HG03520 (cell line): Measurements from ENCODE around the gene BBX.
A peak's percentile ranks its signal among the peaks of the same experiment; 100 is the strongest.
"Not testable (repeated sequence)": the region's sequence is repeated elsewhere in the genome, so short reads cannot be mapped to it uniquely, and the experiment has no call there.

ENCODE experiments used
- ATAC-seq: cut with Tn5 transposase; IDR thresholded peaks from one replicate; pipeline ENCODE4 v1.9.1; 2021; ENCODE audit warnings: mild to moderate bottlenecking, moderate library complexity; ENCODE audit not compliant: unreplicated experiment

BBX gene

DNA sequence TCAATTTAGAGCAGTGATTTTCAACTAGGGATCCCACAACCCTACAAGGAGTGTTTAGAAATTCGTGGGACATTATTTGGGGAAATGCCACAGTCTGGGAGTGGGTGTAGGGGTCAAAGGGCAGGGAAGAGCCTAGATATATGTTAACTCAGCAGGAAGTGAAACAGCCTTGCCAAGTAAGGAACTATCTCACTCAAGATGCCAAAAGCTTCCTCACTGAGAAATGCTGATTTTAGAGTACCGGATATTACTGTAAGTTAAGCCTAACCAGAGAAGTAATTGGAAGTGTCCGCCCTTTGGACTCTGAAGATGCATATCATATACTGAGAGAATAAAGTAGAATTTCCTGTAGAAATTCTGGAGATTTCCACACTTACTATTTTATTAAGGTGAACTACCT is 158.6 kb downstream of the BBX start:
- ATAC-seq = no peak

DNA sequence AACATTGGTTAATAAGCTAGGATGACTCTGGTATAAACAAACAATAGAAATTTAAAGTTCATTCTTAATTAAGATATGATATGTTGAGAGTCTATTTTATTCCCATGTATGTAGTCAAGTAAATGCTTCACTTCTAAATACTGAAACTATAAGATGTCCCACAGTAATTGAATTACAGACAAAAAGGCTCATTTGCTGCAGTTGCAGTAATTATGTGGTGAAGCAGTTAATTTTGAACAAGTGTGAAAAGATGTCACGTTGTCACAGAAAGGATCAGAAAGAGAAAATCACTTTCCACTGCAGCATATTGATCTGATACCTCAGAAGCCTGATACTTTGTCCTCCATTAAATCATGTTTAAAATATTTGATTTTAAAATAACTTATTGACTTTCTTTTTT is 159.8 kb downstream of the BBX start:
- no peak for ATAC-seq

DNA sequence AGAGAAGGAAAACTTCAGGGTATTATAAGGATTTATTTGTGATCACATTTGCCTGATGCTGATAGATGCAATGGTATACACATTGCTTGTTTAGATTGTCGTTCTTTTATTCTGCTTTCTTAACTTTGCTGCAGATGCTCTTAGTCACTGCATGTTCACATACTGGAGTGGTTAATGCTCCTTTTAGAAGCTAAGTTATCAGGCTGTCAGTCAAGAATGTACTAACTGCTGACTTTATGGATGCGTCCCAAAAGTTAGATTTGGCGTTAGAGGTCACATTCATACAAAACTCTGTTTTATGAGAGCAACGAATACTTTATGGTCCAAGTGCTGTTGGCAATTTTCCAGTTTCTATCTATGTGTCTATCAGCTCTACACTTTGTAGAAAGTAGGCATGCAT is 160.7 kb downstream of the BBX start:
- ATAC-seq = no peak

DNA sequence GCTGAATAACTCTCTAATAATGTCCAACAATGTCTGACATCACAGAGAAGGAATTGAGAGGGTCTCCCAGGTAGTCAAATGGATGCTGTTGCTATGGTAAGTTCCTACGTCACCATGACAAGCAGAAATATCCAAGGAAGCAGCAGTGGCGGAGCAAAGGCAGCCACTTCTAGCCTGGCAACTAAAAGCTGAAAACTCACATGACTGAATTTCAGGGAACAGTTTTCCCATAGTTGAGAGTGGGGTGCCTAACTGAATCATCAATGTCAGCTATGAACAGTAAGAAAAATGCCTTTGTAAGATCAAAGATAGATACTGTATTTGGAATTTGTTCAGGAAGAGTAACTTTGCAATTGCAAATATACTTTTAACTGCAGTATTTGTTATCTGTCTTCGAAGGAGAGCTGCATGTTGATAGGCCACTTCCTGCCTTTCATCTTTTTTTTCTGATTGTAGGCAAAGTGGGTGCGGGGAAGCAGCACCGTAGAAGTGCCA is 161.7 kb downstream of the BBX start:
- ATAC-seq = no peak

DNA sequence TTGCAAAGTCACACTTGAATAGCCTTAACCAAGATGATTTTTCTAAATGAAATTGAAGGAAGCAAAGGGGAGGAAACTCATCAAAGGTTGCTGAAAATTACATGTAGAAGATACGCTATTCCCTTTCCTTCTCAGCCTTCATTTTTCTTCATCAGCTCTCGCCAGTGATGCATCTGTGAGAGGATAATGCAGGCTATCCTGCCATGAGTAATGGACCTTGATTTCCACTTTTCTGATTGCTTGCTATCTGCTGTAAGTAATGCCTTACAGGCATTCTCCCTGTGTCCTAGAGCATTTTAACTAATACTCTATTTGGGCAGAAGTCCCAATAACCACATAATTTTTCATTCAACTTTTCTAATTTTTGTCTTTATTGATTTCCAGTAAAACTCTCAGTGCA is 162.6 kb downstream of the BBX start:
- no peak for ATAC-seq

DNA sequence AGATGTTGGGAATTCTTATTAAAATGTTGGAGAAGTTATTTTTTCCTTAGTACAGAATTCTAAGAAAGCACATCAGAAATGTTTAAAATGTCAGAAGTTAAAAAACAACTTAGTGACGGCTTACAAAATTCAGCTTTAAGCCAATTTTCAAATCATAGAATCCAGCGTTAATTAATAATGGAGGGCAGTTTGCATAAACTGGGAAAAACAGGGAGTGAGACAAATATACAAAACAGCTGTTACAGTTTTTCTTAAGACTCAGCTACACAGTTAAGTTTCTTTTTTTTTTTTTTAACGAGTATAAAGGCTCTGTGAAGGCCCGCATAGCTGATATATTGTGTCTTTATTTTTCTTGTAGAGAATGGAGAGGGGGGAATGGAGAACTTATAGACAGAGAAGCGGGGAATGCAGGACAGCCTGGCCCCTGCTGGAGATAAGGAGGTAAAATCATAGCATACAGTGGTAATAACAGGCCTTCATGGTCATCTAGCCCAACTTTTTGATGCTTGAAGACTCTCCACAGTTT is 164.4 kb downstream of the BBX start:
- ATAC-seq = no peak

DNA sequence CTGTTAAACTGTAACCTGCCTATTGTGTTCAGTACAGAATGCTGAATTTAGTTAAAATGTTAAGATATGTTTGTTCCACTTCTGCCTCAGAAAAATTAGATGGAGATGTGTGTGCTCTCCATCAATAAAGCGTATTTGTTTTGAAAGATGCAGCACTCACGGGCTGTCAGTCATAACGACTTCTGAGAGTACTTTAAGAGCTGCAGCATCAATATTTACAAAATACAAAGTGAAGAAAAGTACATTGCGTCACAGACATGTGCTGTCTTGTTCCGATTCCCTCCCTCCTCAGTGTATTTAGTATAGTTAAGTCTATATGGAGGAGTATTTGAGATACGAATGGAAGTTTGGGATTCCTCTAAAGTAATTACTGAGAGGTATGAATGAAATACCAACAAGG is 166.6 kb downstream of the BBX start:
- ATAC-seq = no peak

DNA sequence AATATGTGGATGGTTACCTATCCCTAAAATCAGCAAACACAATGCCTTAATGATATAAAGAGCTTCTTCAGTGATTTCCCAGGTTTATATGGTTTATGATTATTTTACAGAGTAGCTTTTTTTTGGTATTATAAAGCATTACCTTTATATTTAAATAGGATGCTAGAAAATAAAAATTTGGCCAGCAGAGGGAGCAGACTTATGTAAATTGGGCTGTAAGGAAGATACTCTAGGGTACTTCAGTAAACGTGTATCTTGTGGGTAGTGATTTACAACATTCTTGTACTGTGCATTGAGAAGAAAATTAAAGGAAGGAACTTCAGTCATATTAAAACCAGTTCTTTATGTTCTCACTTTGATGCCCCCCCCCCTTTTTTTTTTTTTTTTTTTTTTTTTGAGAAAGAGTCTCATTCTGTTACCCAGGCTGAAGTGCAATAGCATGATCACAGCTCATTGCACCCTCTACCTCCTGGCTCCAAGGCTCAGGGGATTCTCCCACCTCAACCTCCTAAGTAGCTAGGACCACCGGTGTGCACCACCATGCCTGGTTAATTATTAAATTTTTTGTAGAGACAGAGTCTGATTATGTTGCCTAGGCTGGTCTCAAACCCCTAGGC is 167.9 kb downstream of the BBX start:
- ATAC-seq = peak; percentile 68

DNA sequence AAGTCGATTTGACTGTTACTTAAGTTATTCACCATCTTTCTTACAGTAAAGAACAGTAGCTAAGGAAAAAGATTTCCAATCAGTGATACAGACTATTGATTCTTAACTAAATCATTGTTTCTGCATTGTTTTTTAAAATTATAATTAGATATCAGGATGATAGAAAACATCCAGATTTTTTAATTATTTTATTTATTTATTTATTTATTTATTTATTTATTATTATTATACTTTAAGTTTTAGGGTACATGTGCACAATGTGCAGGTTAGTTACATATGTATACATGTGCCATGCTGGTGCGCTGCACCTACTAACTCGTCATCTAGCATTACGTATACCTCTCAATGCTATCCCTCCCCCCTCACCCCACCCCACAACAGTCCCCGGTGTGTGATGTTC is 169.2 kb downstream of the BBX start:
- ATAC-seq = not testable (repeated sequence)

DNA sequence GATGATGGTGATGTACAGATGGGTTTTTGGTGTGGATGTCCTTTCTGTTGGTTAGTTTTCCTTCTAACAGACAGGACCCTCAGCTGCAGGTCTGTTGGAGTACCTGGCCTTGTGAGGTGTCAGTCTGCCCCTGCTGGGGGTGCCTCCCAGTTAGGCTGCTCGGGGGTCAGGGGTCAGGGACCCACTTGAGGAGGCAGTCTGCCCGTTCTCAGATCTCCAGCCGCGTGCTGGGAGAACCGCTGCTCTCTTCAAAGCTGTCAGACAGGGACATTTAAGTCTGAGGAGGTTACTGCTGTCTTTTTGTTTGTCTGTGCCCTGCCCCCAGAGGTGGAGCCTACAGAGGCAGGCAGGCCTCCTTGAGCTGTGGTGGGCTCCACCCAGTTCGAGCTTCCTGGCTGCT is 174.6 kb downstream of the BBX start:
- not testable (repeated sequence) for ATAC-seq

DNA sequence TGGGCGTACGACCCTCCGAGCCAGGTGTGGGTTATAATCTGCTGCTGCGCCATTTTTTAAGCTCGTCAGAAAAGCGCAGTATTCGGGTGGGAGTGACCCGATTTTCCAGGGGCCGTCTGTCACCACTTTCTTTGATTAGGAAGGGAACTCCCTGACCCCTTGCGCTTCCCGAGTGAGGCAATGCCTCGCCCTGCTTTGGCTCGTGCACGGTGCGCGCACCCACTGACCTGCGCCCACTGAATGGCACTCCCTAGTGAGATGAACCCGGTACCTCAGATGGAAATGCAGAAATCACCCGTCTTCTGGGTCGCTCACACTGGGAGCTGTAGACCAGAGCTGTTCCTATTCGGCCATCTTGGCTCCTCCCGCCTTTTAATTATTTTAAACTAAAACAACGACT is 175.1 kb downstream of the BBX start:
- not testable (repeated sequence) for ATAC-seq

DNA sequence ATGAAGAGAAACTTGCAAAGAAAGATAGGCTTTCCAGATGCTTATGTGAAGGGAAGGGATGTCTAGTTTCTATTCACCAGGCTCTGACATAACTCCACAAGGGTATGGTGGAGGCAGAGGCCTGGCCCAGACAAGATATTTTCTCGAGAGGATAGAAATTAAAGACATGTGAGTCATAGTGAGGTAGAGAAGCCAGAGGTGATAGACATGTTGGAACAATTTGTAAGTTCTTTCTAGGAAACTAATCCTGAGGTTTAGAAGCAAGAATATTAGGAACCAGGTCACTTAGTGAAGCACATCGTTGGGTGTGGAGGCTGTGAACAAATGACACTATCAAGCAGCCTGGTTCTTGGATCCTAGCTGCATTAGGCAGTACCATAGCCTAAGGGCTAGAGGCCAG is 176.9 kb downstream of the BBX start:
- no peak for ATAC-seq

DNA sequence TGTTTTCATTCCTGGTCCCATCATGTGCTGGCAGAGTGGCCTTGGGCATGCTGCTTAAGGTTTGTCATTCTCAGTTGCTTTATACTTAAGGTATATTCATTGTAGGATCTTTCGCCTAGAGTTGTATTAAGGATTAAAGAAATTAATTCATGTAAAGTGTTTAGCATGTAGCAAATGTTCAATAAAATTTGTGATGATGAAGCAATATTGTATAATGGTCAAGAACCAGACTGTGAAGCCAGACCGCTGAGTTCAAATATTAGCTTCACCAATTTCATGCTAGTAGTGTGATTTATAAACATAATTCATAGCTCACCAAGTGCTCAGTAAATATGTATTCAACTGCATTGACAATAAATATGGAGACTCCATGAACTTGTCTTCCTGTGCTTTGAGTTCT is 178.5 kb downstream of the BBX start:
- no peak for ATAC-seq

DNA sequence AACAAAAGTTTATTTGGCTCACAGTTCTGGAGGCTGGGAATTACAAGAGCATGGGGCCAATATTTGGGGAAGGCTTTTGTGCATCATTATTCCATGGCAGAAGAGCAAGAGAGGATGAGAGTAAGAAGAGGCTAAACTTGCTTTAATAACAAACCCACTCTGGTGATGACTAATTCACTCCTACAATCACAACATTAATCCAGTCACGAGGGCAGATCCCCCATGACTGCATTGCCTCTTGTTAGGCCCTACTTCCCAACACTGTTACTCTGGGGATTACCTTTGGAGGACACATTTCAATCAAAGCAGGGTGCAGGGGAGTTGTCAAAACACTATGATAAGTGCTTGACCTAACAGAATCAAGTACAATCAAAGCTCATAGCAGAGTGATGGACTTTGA is 181.7 kb downstream of the BBX start:
- ATAC-seq = no peak

DNA sequence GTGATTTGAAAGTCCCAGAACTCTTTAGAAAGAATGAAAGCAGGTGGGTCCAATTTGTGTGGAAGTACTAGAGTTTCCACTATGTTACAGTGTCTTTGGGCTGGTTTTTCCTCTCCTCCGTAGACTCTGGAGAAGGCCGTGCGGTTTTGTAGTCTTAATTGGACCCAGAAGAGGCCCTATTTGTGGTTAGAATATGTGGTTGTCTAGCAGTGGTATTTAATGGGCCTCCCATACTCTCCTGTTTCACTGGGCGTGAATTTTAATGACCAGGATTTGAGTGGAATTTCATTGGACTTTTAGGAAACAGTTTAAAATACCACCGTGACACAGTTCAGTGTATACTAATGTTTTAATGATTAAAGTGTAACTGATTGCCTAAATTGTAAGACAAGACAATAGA is 182.3 kb downstream of the BBX start:
- no peak for ATAC-seq

DNA sequence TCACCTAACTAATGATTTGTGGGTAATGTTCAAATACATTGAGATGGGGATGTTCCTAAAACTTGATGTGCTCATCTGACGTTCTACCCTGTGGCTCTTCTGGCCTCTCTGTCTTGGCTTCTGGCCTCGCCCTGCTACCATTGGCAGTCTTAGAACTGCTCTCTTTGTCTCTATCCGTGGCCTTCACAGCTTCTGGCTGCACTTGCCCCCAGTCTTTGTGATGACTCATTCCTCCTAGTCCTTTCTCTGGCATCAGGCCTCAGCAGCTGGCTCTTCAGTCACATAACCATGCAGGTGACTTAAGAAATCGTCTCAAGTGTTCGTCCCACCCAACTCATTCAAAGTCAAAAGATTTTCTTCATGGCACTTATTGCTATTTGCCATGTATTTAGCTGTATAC is 188.1 kb downstream of the BBX start:
- no peak for ATAC-seq

DNA sequence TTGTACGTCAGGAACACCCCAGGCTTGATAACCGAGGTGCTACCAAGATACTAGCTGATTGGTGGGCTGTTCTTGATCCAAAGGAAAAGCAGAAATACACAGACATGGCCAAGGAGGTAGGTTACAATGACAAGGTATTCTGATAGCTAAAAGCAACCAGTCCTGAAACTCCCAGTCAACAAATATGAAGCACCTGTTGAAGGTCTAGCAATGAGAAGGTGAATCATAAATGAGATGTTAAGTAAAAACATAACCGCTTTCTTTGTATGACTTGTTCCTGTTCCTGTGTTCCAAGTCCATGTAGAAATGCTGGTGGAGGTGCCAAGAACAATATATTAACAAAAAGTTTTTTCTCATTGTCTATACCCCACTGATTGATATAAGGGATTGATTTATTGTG is 194.0 kb downstream of the BBX start:
- ATAC-seq = no peak

DNA sequence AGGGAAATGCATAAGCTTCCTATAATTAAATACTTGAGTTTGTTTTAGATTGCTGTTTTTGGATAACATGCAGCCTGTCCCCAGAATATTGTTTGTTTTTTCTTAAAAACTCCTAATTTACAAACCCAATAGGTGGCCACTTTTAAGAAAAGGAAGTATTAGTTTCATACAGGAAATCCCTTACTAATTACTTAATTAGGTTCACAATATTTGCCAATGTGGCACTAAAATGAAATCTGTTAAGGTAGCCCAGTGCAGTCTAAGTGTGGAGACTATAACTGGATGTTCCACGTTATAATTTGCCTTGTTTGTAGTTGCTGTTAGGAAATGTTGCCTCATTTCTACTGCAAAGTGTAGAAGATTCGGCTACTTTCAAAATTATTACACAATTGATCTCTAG is 195.8 kb downstream of the BBX start:
- no peak for ATAC-seq

DNA sequence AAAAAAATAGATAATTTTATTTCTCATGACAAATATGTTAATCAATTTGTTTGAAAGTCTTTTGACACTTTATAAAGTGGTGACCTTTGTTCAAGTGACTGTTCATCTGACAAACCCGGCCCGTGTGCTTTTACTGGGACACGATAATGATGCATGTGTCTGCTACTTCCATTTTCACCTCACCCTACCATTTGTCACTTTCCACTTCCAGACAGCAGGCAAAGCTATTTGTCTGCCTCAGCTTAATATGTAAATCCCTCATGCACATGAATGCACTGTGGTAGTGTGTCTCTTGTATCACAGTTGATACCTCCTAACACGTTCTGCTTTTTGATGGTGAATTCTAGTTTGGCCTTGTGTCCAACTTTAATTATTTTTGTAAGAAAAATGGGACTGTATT is 204.3 kb downstream of the BBX start:
- ATAC-seq = no peak

DNA sequence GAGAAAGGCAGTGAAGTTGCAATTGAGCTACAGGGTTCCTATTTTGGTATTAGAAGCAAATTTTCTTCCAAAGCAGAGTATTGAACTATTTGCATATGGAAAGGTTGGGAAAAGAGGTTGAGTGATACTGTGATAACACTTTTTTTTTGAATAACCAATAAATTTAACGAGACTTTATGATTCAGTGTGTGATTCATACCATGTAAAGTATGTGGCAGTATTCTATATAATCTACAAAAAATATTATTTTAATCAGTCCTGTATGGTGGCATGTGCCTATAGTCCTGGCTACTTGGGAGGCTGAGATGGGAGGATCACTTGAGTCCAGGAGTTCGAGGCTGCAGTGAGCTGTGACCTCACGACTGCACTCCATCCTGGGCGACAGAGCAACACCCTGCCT is 206.9 kb downstream of the BBX start:
- ATAC-seq = no peak

DNA sequence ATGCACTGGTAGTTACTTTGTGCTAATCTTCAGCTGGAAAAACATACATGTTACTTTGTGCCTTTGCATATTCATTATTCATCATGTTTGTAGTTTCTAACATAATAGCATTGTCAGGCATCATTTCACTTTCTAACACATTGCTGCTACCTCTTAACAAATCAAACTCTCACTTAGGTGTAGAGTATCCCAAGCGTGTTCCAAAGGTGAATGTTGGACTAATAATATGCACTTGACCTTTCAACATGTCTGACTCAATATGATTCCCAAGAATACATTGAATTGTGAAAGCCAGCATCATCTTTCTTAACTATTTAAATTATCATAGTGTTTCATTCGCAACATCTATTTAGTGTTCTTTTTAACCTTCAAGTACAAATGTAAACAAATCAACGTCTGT is 211.6 kb downstream of the BBX start:
- ATAC-seq = no peak

DNA sequence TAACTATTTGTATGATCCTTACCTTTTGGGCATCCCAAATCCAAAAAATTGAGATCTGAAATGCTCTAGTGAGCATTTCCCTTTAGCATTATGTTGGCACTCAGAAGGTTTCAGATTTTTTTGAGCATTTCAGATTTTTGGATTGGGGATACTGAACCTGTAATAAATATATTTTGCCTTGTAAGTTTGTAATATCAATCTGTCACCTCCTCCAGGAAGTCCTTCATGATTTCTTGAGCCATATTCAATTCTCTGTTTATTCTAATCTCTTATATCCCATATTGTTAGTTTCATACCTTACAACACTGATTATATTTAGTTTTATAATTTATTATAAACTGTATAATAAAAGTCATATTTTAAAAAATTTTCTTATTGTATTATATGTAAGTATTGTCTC is 215.2 kb downstream of the BBX start:
- ATAC-seq = no peak

DNA sequence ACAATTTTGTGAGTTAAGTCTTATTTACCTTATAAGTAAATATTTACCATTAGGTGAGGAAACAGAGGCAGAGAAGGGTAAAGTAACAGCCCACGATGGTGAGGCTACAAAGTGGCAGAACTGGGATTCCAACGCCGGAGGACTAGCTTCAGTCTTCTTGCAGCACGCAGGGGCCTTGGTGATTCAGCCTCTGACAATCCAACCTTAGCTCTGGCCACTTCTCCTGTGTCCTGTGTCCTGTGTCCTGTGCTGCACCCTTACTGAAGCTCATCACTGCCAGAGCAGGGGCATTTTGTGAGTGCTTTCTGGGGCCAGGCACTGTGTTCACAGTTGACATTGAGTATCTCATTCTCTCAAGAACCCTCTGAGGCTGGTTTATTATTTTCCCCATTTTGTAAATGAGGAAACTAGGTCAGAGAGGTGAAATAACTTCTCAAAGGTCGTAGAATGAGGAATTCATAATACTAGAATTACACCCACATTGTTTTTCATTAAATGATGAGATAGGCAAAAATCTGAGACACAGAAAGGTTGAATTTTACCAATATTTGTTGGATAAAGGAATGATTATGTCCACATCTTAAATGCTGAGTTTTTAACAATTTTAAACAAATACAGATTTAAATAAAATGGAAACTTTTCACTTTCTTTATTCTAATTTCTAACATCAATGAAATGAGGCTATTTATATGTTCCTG is 215.9 kb downstream of the BBX start:
- ATAC-seq = no peak
